ENCODE data around the gene SCARB1.

SCARB1 gene

GRCh38 chr12:124804011-124804621 lies 59.5 kb downstream of the SCARB1 start:
- Histone ChIP-seq H3K27ac (ENCODE audit: low read depth, low read length) (no peak overlapping the region; the same call in 1 of the 2 replicates), H3K9me3 (ENCODE audit: control insufficient read depth, insufficient read depth, low read depth, low read length) (no peaks in the 10 kb centered on the region), H3K36me3 (ENCODE audit: control insufficient read depth, insufficient read depth, low read length) (peaks cover 43% of the 10 kb centered on the region), H3K27me3 (ENCODE audit: control insufficient read depth, insufficient read depth, low read length) (no peaks in the 10 kb centered on the region), H3K4me3 (ENCODE audit: low read depth, low read length) (no peak overlapping the region), H3K4me1 (ENCODE audit: control insufficient read depth, insufficient read depth, low read length) (peaks cover 4% of the 10 kb centered on the region; the same call in 1 of the 2 replicates), H3K9ac (ENCODE audit: low read length) (peak overlapping the region; percentile 52)

GRCh38 chr12:124802361-124802760 lies 61.3 kb downstream of the SCARB1 start:
- Histone ChIP-seq H3K4me3 (ENCODE audit: low read depth, low read length) (no peak overlapping the region), H3K27ac (ENCODE audit: low read depth, low read length) (no peak overlapping the region)

GRCh38 chr12:124800506-124800905 lies 63.2 kb downstream of the SCARB1 start:
- H3K4me1 ChIP-seq (ENCODE audit: control insufficient read depth, insufficient read depth, low read length): peaks cover 10% of the 10 kb centered on the region
- H3K9ac ChIP-seq (ENCODE audit: low read length): no peak overlapping the region
- no peak overlapping the region for H3K4me3 ChIP-seq (ENCODE audit: low read depth, low read length)
- H3K27ac ChIP-seq (ENCODE audit: low read depth, low read length): no peak overlapping the region
- H3K36me3 ChIP-seq (ENCODE audit: control insufficient read depth, insufficient read depth, low read length): peaks cover 28% of the 10 kb centered on the region
- H3K27me3 ChIP-seq (ENCODE audit: control insufficient read depth, insufficient read depth, low read length): no peaks in the 10 kb centered on the region
- no peaks in the 10 kb centered on the region for H3K9me3 ChIP-seq (ENCODE audit: control insufficient read depth, insufficient read depth, low read depth, low read length)

More at GRCh38 chr12:124802361-124802760, 61.3 kb downstream of the SCARB1 start:
- H3K9ac ChIP-seq (ENCODE audit: low read length): no peak overlapping the region
- no peaks in the 10 kb centered on the region for H3K9me3 ChIP-seq (ENCODE audit: control insufficient read depth, insufficient read depth, low read depth, low read length)
- H3K4me1 ChIP-seq (ENCODE audit: control insufficient read depth, insufficient read depth, low read length): peaks cover 6% of the 10 kb centered on the region
- H3K27me3 ChIP-seq (ENCODE audit: control insufficient read depth, insufficient read depth, low read length): no peaks in the 10 kb centered on the region
- H3K36me3 ChIP-seq (ENCODE audit: control insufficient read depth, insufficient read depth, low read length): peaks cover 40% of the 10 kb centered on the region

- peaks cover 17% of the 10 kb centered on the region for H3K36me3 ChIP-seq (ENCODE audit: control insufficient read depth, insufficient read depth, low read length)
- H3K27ac ChIP-seq (ENCODE audit: low read depth, low read length): peak overlapping the region; percentile 24; the same call in 1 of the 2 replicates
- peaks cover 6% of the 10 kb centered on the region for H3K4me1 ChIP-seq (ENCODE audit: control insufficient read depth, insufficient read depth, low read length)
- H3K4me3 ChIP-seq (ENCODE audit: low read depth, low read length): no peak overlapping the region
- no peaks in the 10 kb centered on the region for H3K9me3 ChIP-seq (ENCODE audit: control insufficient read depth, insufficient read depth, low read depth, low read length)
- H3K27me3 ChIP-seq (ENCODE audit: control insufficient read depth, insufficient read depth, low read length): no peaks in the 10 kb centered on the region
- no peak overlapping the region for H3K9ac ChIP-seq (ENCODE audit: low read length)
Measured at GRCh38 chr12:124797321-124797720, 66.3 kb downstream of the SCARB1 start.

GRCh38 chr12:124796303-124796960 lies 67.2 kb downstream of the SCARB1 start:
- H3K4me1 ChIP-seq (ENCODE audit: control insufficient read depth, insufficient read depth, low read length): peaks cover 6% of the 10 kb centered on the region
- no peak overlapping the region for H3K4me3 ChIP-seq (ENCODE audit: low read depth, low read length)
- H3K27ac ChIP-seq (ENCODE audit: low read depth, low read length): no peak overlapping the region
- peaks cover 24% of the 10 kb centered on the region for H3K36me3 ChIP-seq (ENCODE audit: control insufficient read depth, insufficient read depth, low read length)
- no peaks in the 10 kb centered on the region for H3K9me3 ChIP-seq (ENCODE audit: control insufficient read depth, insufficient read depth, low read depth, low read length)
- no peak overlapping the region for H3K9ac ChIP-seq (ENCODE audit: low read length)
- no peaks in the 10 kb centered on the region for H3K27me3 ChIP-seq (ENCODE audit: control insufficient read depth, insufficient read depth, low read length)

GRCh38 chr12:124795081-124795948 lies 68.3 kb downstream of the SCARB1 start:
- H3K36me3 ChIP-seq (ENCODE audit: control insufficient read depth, insufficient read depth, low read length): peaks cover 28% of the 10 kb centered on the region
- H3K4me1 ChIP-seq (ENCODE audit: control insufficient read depth, insufficient read depth, low read length): peaks cover 6% of the 10 kb centered on the region
- H3K4me3 ChIP-seq (ENCODE audit: low read depth, low read length): no peak overlapping the region
- H3K9me3 ChIP-seq (ENCODE audit: control insufficient read depth, insufficient read depth, low read depth, low read length): no peaks in the 10 kb centered on the region
- no peak overlapping the region for H3K9ac ChIP-seq (ENCODE audit: low read length)
- H3K27me3 ChIP-seq (ENCODE audit: control insufficient read depth, insufficient read depth, low read length): no peaks in the 10 kb centered on the region
- H3K27ac ChIP-seq (ENCODE audit: low read depth, low read length): no peak overlapping the region

- Histone ChIP-seq H3K4me1 (ENCODE audit: control insufficient read depth, insufficient read depth, low read length) (peaks cover 6% of the 10 kb centered on the region), H3K9ac (ENCODE audit: low read length) (no peak overlapping the region), H3K36me3 (ENCODE audit: control insufficient read depth, insufficient read depth, low read length) (peaks cover 35% of the 10 kb centered on the region), H3K27ac (ENCODE audit: low read depth, low read length) (no peak overlapping the region), H3K4me3 (ENCODE audit: low read depth, low read length) (no peak overlapping the region), H3K9me3 (ENCODE audit: control insufficient read depth, insufficient read depth, low read depth, low read length) (no peaks in the 10 kb centered on the region), H3K27me3 (ENCODE audit: control insufficient read depth, insufficient read depth, low read length) (no peaks in the 10 kb centered on the region)
Measured at GRCh38 chr12:124792961-124793441, 70.7 kb downstream of the SCARB1 start.

- Histone ChIP-seq H3K36me3 (ENCODE audit: control insufficient read depth, insufficient read depth, low read length) (peaks cover 35% of the 10 kb centered on the region), H3K4me3 (ENCODE audit: low read depth, low read length) (no peak overlapping the region), H3K27ac (ENCODE audit: low read depth, low read length) (no peak overlapping the region), H3K9ac (ENCODE audit: low read length) (no peak overlapping the region), H3K27me3 (ENCODE audit: control insufficient read depth, insufficient read depth, low read length) (no peaks in the 10 kb centered on the region), H3K9me3 (ENCODE audit: control insufficient read depth, insufficient read depth, low read depth, low read length) (no peaks in the 10 kb centered on the region), H3K4me1 (ENCODE audit: control insufficient read depth, insufficient read depth, low read length) (peaks cover 1% of the 10 kb centered on the region)
Measured at GRCh38 chr12:124792156-124792555, 71.5 kb downstream of the SCARB1 start.

- no peaks in the 10 kb centered on the region for H3K9me3 ChIP-seq (ENCODE audit: control insufficient read depth, insufficient read depth, low read depth, low read length)
- no peaks in the 10 kb centered on the region for H3K27me3 ChIP-seq (ENCODE audit: control insufficient read depth, insufficient read depth, low read length)
- no peak overlapping the region for H3K27ac ChIP-seq (ENCODE audit: low read depth, low read length)
- H3K9ac ChIP-seq (ENCODE audit: low read length): no peak overlapping the region
- no peak overlapping the region for H3K4me3 ChIP-seq (ENCODE audit: low read depth, low read length)
- peaks cover 41% of the 10 kb centered on the region for H3K36me3 ChIP-seq (ENCODE audit: control insufficient read depth, insufficient read depth, low read length)
- no peaks in the 10 kb centered on the region for H3K4me1 ChIP-seq (ENCODE audit: control insufficient read depth, insufficient read depth, low read length)
Measured at GRCh38 chr12:124790650-124791400, 72.8 kb downstream of the SCARB1 start.

GRCh38 chr12:124788936-124789555 lies 74.6 kb downstream of the SCARB1 start:
- Histone ChIP-seq H3K27me3 (ENCODE audit: control insufficient read depth, insufficient read depth, low read length) (no peaks in the 10 kb centered on the region), H3K36me3 (ENCODE audit: control insufficient read depth, insufficient read depth, low read length) (peaks cover 53% of the 10 kb centered on the region), H3K4me1 (ENCODE audit: control insufficient read depth, insufficient read depth, low read length) (no peaks in the 10 kb centered on the region), H3K9ac (ENCODE audit: low read length) (no peak overlapping the region), H3K27ac (ENCODE audit: low read depth, low read length) (no peak overlapping the region), H3K9me3 (ENCODE audit: control insufficient read depth, insufficient read depth, low read depth, low read length) (no peaks in the 10 kb centered on the region), H3K4me3 (ENCODE audit: low read depth, low read length) (no peak overlapping the region)
